BJ (cell line): ENCODE data around the gene RAET1L. TPM values are rescaled to one million over a fixed set of nuclear protein-coding genes. Genes with fewer than 3 reads are reported as not detected.
"Not testable (repeated sequence)": the region's sequence is repeated elsewhere in the genome, so short reads cannot be mapped to it uniquely, and the experiment has no call there.

Experiments used
- CTCF ChIA-PET: fragments of 350-600 bp; formaldehyde crosslinking; extraction: SDS; loops from one replicate; lab custom pipeline; 2021; ENCODE audit warnings: antibody characterized with exemption, inconsistent platforms; lab: Yijun Ruan, JAX
- POLR2A ChIA-PET: fragments of 300-600 bp; sonication (Branson Sonifier 250); formaldehyde crosslinking; extraction: SDS; loops from one replicate; lab custom pipeline; 2021; ENCODE audit warnings: antibody characterized with exemption; lab: Charles Lee
- DNase-seq: peaks from one replicate; pipeline ENCODE4 v3.0.0-alpha.2; 2011; ENCODE audit warnings: low read depth
- H3K27me3 ChIP-seq: 2 replicates; pipeline ENCODE4 v1.6.0; 2011; ENCODE audit warnings: low read length; ENCODE audit not compliant: control insufficient read depth, insufficient read depth
- H3K36me3 ChIP-seq: 2 replicates; pipeline ENCODE4 v1.5.1; 2011; ENCODE audit warnings: low read length; ENCODE audit not compliant: control insufficient read depth, insufficient read depth
- H3K4me3 ChIP-seq: 2 replicates; pipeline ENCODE4 v1.5.1; 2011; ENCODE audit warnings: low read depth, mild to moderate bottlenecking, control low read depth, low read length
- CTCF ChIP-seq: IDR thresholded peaks from 2 replicates; pipeline ENCODE4 v1.5.1; 2011; ENCODE audit warnings: low read depth, mild to moderate bottlenecking, control low read depth, inconsistent platforms, low read length, moderate library complexity; ENCODE audit not compliant: insufficient read depth
- polyA plus RNA-seq: library from polyadenylated mRNA; depleted of rRNA; stranded (reverse); fragments of >200 nt; gene quantifications from 2 replicates; pipeline ENCODE4 v1.2.3, GENCODE V29; 2011

RAET1L gene
- polyA plus RNA-seq, 1 experiment, result not detected

- H3K27me3 ChIP-seq, result peaks cover 15% of the 10 kb centered on the region
- POLR2A ChIA-PET, result no interaction called here
- CTCF ChIA-PET, result interaction anchor here (1.2 to 1.4 kb wide), 2 partner anchors 10 to 65 kb away, joined by 3 to 4 read pairs; no protein-coding TSS in a partner anchor
- H3K4me3 ChIP-seq, result peak overlapping the region; percentile 53; the same call in 1 of the 2 replicates
- no peak for DNase-seq
- H3K36me3 ChIP-seq, result no peaks in the 10 kb centered on the region
- TF ChIP-seq CTCF, result no peak
These were observed 19.3 kb downstream of the RAET1L start for GRCh38 chr6:150005761-150006651.

GRCh38 chr6:150004783-150005717 lies 20.3 kb downstream of the RAET1L start:
- Histone ChIP-seq H3K27me3 (peaks cover 18% of the 10 kb centered on the region), H3K4me3 (peak overlapping the region; percentile 53), H3K36me3 (no peaks in the 10 kb centered on the region)
- peak; percentile 37 for TF ChIP-seq CTCF
- ChIA-PET POLR2A (interaction anchor here (0.7 kb wide), 1 partner anchor 320 kb away, joined by 3 read pairs; no protein-coding TSS in a partner anchor), CTCF (no interaction called here)
- DNase-seq, result peak; percentile 19

DNA sequence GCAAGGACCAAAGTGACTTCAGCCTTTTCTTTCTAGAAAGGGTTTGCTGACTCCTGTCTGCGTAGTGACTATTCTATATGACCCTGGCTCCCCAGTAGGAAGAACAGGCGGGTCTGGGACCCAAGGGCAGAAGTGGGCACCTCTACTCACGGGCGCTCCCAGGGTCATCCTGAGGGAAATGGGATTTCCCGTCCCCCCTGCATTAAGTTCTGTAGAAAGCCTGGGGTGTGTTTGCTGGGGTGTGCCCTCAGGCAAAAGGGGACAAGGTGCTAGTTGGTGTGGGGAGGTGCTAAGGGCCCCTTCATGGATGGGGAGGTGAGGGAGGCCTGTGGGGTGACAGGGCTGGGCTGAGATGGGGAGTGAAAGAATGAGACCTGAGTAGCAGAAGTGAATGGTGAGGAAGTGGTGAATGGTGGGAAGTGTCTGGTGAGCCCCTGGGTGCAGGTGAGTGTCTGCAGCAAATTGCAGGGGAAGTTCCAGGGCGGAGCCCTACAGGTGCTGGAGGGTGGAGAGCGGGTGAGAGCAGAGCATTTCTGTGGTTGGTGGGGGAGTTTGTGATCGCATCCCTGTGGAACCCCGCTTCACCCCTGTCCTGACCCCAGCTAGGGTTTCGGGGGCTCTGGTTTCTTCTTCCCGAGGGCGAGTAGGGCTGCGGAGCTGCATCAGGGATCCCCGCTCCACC lies 21.1 kb downstream of the RAET1L start:
- Histone ChIP-seq H3K36me3 (no peaks in the 10 kb centered on the region), H3K4me3 (peak overlapping the region; percentile 53), H3K27me3 (peaks cover 22% of the 10 kb centered on the region)
- ChIA-PET POLR2A (interaction anchor here (0.7 kb wide), 1 partner anchor 321 kb away, joined by 3 read pairs; no protein-coding TSS in a partner anchor), CTCF (no interaction called here)
- TF ChIP-seq CTCF, result no peak
- no peak for DNase-seq

DNA sequence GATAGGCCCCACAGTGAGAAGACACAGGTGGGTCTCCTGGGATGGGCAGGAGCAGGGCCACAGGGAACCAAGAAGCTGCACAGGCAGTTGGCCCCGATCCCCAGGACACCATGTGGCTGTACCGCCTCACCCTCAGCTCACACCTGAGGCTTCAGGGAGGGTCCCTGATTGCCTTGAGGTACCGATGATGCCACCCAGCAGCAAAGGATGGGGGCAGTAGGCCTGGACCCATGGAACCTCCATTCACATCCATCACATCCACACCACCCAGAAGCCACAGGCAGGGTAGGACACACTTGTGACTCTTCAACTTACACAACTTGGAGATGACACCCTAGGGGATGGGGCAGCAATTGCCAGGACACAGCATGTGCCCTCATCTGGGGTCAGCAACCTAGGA lies 21.7 kb downstream of the RAET1L start:
- POLR2A ChIA-PET, H3K4me3 ChIP-seq, CTCF ChIA-PET, H3K36me3 ChIP-seq, DNase-seq: not testable (repeated sequence)
- H3K27me3 ChIP-seq, result peaks cover 19% of the 10 kb centered on the region

DNA sequence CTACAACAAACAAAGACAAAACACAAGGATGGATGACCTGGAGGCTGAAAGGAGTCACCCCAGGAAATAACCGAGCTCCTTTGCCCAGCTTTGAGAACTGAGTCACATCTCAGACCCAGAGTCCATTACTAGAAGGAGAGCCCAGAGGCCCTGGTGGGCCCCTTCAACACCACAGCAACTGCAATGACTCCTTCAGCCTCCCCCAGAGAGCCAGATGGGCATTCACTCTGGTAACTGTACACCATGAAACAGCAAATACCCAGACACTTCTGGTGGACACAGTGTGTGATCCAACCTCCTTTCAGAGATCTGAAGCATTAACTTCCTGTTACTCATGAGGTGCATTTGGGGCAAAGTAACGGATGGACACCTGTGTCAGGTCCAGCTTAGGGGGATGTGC lies 22.6 kb downstream of the RAET1L start:
- ChIA-PET CTCF (no interaction called here), POLR2A (no interaction called here)
- no peaks in the 10 kb centered on the region for H3K36me3 ChIP-seq
- DNase-seq, result no peak
- peaks cover 15% of the 10 kb centered on the region for H3K27me3 ChIP-seq
- TF ChIP-seq CTCF, result no peak
- H3K4me3 ChIP-seq, result no peak overlapping the region
